Measurements from ENCODE around the gene PMS2. TPM values are rescaled to one million over a fixed set of nuclear protein-coding genes. Genes with fewer than 3 reads are reported as not detected.

PMS2 gene
- total and polyA plus RNA-seq, 2 donors (not counting 3 experiments of a cell fraction or from before 2014, with no cell fraction given): 5.2 to 14.5 TPM

DNA sequence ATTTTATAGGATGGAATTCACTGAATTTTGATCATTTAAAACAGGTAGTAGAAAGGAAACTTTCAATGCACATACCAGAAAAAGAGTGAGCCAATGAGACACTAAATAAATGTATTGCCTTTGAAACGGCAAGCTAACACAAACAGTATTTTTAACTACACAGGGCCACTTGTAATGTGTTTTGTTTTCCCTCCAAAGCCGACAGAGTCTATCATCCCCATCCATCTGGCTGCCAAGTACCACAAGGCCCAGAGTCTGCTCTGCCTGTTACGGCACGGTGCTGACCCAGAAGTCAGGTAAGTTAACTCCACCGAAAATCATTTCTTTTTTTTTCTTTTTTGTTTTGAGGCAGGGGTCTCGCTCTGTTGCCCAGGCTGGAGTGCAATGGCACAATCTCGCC lies 23.8 kb upstream of the PMS2 start:
- Histone ChIP-seq H3K9me1 (replicated peaks; ENCODE audit: control insufficient read depth, extremely low read depth, insufficient read depth, low read length) (no peaks in the 10 kb centered on the region), H4K20me1 (replicated peaks; ENCODE audit: control insufficient read depth, extremely low read depth, insufficient read depth, low read length) (no peaks in the 10 kb centered on the region), H3K36me3 (ENCODE audit: control insufficient read depth in 2 of 2, extremely low read depth in 1 of 2, insufficient read depth in 2 of 2, low read length in 2 of 2) (peaks cover 7 to 16% of the 10 kb centered on the region in 2 experiments), H3K4me2 (ENCODE audit: insufficient read depth, low read length) (no peak overlapping the region), H3K4me1 (ENCODE audit: control insufficient read depth, extremely low read depth, insufficient read depth, low read length) (no peaks in the 10 kb centered on the region), H3K9ac (replicated peaks; ENCODE audit: extremely low read depth, insufficient read depth, low read length) (no peak overlapping the region), H3K27ac (ENCODE audit: insufficient read depth, low read depth, low read length) (no peak overlapping the region), H2AFZ (ENCODE audit: low read depth, low read length) (no peak overlapping the region), H3K79me2 (ENCODE audit: control insufficient read depth, insufficient read depth, low read length) (no peaks in the 10 kb centered on the region), H3K9me3 (replicated peaks; ENCODE audit: control insufficient read depth, insufficient read depth, low read length) (no peaks in the 10 kb centered on the region), H3K27me3 (ENCODE audit: control insufficient read depth in 2 of 2, insufficient read depth in 2 of 2, low read length in 2 of 2) (no peaks in the 10 kb centered on the region), H3K4me3 (replicated peaks in 1 of 3; ENCODE audit: insufficient read depth in 1 of 3, low read depth in 1 of 3, low read length in 3 of 3) (no peak overlapping the region)
- intact Hi-C loops (cut with micrococcal nuclease) (no loop called here), dilution Hi-C loops (cut with MboI; ENCODE audit: extremely low pct_ligation_motif_present, low sequenced_read_pairs) (no loop called here)
- POLR2A ChIA-PET: no interaction called here
- CTCF ChIA-PET: interaction anchor here (1.2 kb wide), 1 partner anchor 8 kb away, joined by 3 read pairs; no protein-coding TSS in a partner anchor
- FAIRE-seq (no peak), DNase-seq (ENCODE audit: low read depth, low spot score) (no peak)
- TF ChIP-seq POLR2A (IDR thresholded peaks at IDR 0.05; ENCODE audit: low read depth, low read length): no peak
- TF ChIP-seq GATA2 (IDR thresholded peaks at IDR 0.05; ENCODE audit: insufficient read depth, insufficient read length, low read depth, low read length): no peak
- TF ChIP-seq FOS (IDR thresholded peaks at IDR 0.05; ENCODE audit: borderline replicate concordance, insufficient read depth, low read length): no peak
- TF ChIP-seq, protein P1, sequence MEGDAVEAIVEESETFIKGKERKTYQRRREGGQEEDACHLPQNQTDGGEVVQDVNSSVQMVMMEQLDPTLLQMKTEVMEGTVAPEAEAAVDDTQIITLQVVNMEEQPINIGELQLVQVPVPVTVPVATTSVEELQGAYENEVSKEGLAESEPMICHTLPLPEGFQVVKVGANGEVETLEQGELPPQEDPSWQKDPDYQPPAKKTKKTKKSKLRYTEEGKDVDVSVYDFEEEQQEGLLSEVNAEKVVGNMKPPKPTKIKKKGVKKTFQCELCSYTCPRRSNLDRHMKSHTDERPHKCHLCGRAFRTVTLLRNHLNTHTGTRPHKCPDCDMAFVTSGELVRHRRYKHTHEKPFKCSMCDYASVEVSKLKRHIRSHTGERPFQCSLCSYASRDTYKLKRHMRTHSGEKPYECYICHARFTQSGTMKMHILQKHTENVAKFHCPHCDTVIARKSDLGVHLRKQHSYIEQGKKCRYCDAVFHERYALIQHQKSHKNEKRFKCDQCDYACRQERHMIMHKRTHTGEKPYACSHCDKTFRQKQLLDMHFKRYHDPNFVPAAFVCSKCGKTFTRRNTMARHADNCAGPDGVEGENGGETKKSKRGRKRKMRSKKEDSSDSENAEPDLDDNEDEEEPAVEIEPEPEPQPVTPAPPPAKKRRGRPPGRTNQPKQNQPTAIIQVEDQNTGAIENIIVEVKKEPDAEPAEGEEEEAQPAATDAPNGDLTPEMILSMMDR (IDR thresholded peaks at IDR 0.05; ENCODE audit: extremely low read depth in 1 of 2, insufficient read depth in 1 of 2, low read depth in 1 of 2, low read length in 2 of 2): no peak
- TF ChIP-seq EZH2 (IDR thresholded peaks at IDR 0.05; ENCODE audit: borderline replicate concordance, low read depth, low read length, severe bottlenecking): no peak
- TF ChIP-seq, protein P2, sequence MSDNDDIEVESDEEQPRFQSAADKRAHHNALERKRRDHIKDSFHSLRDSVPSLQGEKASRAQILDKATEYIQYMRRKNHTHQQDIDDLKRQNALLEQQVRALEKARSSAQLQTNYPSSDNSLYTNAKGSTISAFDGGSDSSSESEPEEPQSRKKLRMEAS (IDR thresholded peaks at IDR 0.05; ENCODE audit: insufficient read depth, insufficient read length): no peak
- TF ChIP-seq MYC (IDR thresholded peaks at IDR 0.05; ENCODE audit: low read depth, low read length): no peak
- TF ChIP-seq JUN (IDR thresholded peaks at IDR 0.05; ENCODE audit: borderline replicate concordance, insufficient read depth, insufficient read length, low read depth): no peak
- no peak for TF ChIP-seq POLR2AphosphoS5 (IDR thresholded peaks at IDR 0.05; ENCODE audit: insufficient read depth, low read depth, low read length)
- no TSS peak for BruUV-seq (replicated peaks)
